DND-41 (cell line): ENCODE measurements around the gene SYT15.

Experiments used
- EZH2 ChIP-seq: IDR thresholded peaks from 3 replicates; pipeline ENCODE4 v1.6.1; 2012; ENCODE audit warnings: borderline replicate concordance, low read depth, mild to moderate bottlenecking, moderate library complexity, low read length, inconsistent platforms; ENCODE audit not compliant: severe bottlenecking
- TF ChIP-seq, protein P1 (sequence below): IDR thresholded peaks from 2 replicates; pipeline ENCODE4 v1.5.1; 2012; ENCODE audit warnings: borderline replicate concordance, low read length, moderate library complexity, mild to moderate bottlenecking; ENCODE audit not compliant: poor library complexity, severe bottlenecking; ENCODE audit errors: extremely low read depth

- TF ChIP-seq, protein P1, sequence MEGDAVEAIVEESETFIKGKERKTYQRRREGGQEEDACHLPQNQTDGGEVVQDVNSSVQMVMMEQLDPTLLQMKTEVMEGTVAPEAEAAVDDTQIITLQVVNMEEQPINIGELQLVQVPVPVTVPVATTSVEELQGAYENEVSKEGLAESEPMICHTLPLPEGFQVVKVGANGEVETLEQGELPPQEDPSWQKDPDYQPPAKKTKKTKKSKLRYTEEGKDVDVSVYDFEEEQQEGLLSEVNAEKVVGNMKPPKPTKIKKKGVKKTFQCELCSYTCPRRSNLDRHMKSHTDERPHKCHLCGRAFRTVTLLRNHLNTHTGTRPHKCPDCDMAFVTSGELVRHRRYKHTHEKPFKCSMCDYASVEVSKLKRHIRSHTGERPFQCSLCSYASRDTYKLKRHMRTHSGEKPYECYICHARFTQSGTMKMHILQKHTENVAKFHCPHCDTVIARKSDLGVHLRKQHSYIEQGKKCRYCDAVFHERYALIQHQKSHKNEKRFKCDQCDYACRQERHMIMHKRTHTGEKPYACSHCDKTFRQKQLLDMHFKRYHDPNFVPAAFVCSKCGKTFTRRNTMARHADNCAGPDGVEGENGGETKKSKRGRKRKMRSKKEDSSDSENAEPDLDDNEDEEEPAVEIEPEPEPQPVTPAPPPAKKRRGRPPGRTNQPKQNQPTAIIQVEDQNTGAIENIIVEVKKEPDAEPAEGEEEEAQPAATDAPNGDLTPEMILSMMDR: no peak
- no peak for TF ChIP-seq EZH2
Observed at GRCh38 chr10:46542567-46543465, 36.1 kb upstream of the SYT15 start.
